ENCODE data around the gene ARFGAP1. TPM values are rescaled to one million over a fixed set of nuclear protein-coding genes. Genes with fewer than 3 reads are reported as not detected.

The ARFGAP1 gene
- 61.8 and 62.5 TPM in 2 replicates for total RNA-seq (2014; rRNA removed)
- 54.8 TPM for polyA plus RNA-seq (2012)

DNA sequence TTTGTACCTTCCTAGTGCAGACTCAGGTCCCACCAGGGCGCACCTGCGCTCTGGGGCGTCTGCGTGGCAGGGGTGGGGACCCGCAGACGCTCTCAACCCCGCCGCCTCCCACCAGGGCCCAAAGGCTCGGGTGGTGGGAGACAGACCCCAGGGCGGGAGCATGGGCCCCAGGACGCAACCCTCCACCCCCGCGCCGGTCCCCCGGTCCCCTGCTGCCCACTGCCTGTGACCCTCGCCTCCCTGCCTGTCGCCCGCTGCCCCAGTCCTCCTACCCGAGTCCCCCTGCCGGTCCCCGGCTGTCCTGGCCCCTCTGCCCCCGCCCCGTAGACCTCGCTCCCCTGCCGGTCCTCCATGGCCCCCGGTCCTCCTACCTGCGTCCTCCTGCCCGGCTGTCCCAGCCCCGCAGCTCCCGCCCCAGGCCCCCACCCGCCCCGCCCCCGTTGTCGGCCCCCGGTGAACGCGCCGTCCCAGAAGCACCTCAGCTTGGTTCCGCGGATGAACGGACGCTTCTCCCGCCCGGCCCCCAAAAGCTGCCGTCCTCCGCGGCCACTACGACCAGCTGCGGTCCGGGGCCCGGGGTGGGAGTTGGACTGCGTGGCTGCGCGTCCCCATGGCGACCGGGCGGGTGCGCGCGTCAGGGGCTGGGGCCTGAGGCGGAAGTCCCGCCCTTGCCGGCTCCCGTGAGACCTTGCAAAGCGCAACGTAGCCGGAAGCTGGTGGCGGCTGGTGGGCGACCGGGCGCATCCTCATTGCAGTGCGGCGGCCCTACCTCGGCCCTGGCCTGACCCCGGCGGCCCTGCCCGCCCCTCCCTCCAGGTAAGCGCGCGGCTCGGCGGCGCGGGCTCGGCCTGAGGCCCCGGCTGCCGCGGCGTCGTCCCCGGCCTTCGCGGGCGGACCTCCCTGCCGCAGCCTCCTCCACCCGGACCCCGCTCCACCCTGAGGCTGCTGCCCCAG, at the start of gene ARFGAP1:
Gene ARFGAP1, plus strand, starts transcription at position 709 of the 954 bp plus-strand sequence. CDS start 2,768 bp downstream, outside the sequence.
- DNase-seq (ENCODE audit: low read depth): peak; percentile 77

- peak; percentile 29 for DNase-seq (ENCODE audit: low read depth)
Observed at GRCh38 chr20:63223121-63223825, 49.3 kb upstream of the ARFGAP1 start.

- DNase-seq (ENCODE audit: low read depth): no peak
Observed at GRCh38 chr20:63223826-63224207, 48.8 kb upstream of the ARFGAP1 start.

DNA sequence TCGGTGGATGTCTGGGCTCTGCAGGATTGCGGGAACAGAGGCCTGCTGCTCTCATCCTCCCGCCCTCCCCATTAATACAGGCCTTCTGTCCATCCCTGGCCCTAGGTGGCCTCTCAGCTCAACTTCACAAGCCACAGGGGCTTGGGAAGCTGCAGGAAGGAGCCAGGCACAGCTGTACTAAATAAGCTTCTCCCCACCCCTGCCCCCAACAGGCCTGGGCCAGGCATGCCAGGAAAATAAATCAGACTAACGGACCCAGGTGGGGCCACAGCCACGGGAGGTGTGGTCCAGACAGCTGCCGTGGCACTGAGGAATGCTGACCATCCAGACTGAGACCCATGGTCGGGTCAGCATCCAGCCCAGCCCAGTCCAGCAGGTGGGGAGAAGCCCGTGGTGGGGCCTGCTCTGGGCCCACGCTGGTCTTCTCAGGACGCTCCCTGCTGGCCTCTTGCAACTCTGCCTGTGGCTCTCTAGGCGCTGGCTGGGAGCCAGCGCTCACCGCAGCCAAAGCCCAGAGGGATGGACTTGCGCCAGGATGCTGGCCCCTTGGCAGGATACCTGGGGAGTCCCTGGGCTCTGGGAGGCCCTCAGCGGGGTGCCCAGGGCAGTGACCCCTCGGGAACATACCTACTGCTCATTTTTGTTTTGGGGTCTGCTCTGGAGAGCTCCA, 48.1 kb upstream of the ARFGAP1 start:
- peak; percentile 52 for DNase-seq (ENCODE audit: low read depth)

GRCh38 chr20:63225082-63225454, 47.5 kb upstream of the ARFGAP1 start:
- no peak for DNase-seq (ENCODE audit: low read depth)

DNA sequence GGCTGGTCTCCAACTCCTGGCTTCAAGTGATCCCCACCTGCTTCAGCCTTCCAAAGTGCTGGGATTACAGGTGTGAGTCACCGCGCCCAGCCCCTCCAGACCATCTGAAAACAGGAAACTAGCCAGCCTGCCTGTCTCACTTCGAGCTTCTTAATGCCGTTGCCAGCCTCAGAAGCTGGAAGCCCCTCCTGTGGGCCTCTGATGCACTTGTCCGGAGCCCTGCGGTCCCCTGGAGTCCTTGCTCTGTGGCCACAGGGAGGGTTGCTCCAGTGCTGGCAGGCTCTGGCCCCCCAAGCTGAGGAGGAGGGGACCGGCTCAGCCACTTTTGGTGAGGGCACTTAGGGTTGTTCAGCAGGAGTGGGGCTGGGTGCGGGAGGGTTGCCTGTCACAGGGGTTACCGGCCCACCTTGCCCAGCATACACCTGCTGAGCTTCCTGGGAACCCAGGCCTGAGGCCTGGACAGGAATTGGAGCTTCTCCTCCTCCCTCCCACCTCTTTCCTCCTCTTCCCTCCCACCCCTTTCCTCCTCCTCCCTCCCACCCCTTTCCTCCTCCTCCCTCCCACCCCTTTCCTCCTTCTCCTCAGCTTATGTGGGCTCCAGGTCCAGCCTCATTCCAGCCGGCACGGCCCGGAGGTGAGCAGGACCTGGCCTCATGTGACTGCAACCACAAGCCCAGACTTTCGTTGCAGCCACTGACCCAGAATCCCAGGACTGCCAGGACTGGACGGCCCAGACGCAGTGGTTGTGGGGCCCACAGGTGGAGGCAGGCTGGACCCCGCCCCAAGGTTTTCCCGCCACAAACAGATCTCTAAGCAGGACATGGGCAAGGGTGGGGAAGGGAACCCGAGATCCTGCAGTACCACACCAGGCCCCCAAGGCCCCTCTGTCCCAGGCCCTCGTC, 46.3 kb upstream of the ARFGAP1 start:
- no peak for DNase-seq (ENCODE audit: low read depth)

GRCh38 chr20:63227260-63227659, 45.4 kb upstream of the ARFGAP1 start:
- no peak for DNase-seq (ENCODE audit: low read depth)

DNA sequence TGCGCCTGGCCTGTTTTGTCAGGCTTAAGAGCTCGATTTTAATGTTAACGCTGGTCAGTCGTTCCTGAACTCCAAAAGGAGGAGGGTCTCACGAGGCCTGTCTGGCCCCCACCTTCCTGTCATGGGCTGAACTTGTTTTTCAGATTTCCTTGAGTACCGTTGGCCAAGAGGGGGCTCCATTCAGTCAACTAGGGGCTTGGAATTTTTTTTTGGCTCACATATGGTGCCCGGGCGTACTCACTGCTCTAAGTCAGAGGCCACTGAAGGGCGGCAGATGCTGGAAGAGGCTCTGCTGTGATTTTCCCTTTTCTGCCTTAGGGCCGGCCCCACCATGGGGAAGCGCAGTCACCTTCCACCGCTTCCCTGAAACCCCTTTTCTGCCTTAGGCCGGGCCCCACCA, 43.8 kb upstream of the ARFGAP1 start:
- DNase-seq (ENCODE audit: low read depth): no peak

DNA sequence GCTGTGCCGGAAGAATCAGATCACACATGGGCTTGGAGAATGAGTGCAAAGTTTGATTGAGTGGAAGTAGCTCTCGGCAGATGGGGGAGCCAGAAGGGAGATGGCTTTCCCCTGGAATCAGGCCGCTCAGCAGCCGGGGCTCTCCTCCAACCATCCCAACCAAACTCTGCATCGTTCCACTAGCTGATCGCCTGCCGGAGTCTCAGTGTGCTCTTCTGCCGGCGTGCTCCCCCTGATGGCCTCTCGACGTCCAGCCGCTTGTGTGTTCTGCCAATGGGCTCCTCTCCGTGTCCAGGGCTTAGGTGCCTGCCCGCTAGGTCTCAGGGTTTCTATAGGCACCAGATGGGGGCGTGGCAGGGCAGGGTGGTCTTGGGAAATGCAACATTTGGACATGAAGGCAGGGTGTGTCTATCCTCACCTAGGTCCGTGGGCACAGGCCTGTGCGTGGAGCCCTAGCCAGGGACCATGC, 41.8 kb upstream of the ARFGAP1 start:
- peak; percentile 45 for DNase-seq (ENCODE audit: low read depth)

GRCh38 chr20:63232235-63233060, 40.2 kb upstream of the ARFGAP1 start:
- DNase-seq (ENCODE audit: low read depth): peak; percentile 88

DNA sequence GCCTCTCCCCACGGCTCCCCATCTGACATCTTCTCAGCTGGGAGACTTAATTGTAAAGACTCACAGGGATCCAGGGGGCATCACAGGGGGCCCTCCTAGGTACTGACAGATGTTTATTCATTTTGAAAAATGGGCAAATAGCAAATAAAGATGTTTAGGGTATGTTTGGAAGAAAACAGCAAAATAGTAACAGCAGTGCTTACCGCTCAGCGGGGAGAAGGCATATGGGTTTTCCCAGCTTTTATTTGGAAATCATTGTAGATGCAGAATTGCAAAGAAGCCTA, 39.6 kb upstream of the ARFGAP1 start:
- DNase-seq (ENCODE audit: low read depth): no peak

DNA sequence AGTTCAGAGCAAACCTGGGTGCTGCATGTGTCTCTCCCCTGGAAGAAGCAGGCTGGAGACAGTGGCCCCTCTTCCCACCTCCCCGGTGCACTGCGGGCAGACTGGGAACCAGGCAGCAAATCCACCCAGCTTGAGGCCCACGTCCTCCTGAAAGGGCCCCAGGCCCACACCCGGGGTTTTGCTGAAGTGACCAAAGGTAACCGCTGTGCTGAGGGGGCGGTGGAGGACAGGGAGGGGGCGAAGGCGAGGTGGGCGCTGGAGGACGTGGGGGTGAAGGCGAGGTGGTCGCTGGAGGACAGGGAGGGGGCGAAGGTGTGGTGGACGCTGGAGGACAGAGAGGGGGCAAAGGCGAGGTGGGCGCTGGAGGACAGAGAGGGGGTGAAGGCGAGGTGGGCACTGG, 38.7 kb upstream of the ARFGAP1 start:
- no peak for DNase-seq (ENCODE audit: low read depth)

DNA sequence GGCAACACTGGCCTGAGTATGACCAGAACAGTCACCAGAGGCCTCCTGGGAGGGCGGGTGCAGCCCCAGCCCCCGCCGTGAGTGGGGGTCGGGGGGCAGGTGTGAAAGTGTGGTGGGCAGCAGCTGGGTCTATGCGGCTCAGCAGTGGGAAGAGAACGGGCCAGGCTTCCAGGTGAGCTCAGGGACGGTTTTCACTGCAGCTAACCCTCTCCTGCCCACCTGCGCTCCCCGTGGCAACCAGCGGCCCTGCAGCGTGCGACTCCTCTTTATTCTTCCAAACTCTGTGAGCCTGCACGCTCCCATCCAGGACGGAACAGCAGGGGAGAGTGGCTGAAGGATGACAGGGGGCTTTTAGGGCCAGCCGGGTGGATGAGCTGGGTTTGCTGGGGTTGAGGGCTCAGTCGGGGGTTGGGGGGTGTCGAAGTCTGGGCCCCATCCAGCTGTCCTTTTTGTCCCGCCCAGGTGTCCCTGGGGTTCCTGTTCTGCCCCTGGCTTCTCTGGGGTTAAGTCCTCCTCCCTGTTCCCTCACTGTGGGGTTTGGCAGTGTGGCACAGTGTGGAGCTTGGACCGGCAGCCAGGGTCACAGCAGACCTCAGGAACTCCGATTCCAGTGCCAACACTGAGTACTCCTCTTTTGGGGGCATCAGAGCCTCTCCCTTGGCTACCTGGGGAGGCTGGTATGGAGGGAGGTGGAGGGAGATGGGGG, 37.8 kb upstream of the ARFGAP1 start:
- DNase-seq (ENCODE audit: low read depth): no peak

DNA sequence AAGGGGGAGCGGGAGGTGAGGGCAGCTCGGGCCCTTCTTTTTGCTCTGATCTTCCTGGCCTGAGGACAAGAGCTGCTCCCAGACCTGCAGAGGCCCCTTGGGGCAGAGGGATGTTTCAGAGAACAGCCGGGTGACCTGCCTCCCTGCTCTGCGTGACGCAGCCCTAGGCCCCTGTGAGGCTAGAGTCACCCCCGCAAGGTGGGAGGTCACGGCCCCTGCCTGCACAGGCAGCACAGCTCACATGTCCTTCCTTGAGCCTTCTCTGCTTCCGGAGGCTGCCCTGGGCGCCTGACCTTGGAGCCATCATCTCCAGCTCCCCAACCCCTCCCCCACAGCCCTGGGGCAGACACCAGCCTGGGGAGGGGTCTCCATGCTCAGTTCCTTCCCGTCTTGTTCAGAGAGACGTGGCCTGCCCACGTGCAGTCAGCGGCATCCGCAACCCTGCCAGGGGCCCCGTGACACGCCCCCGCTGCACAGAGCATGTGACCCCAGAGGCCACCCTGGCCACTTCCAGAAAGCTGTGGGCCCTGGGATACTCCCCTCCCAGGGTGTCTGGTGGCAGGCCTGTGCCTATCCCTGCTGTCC, 37.1 kb upstream of the ARFGAP1 start, which contains the start of gene BIRC7:
Gene BIRC7, plus strand, starts transcription at position 507 of the 585 bp plus-strand sequence. CDS start 192 bp downstream, outside the sequence.
- no peak for DNase-seq (ENCODE audit: low read depth)

GRCh38 chr20:63236116-63236837, 36.3 kb upstream of the ARFGAP1 start:
- DNase-seq (ENCODE audit: low read depth): no peak

- DNase-seq (ENCODE audit: low read depth): no peak
Observed at GRCh38 chr20:63238031-63238430, 34.6 kb upstream of the ARFGAP1 start.

- no peak for DNase-seq (ENCODE audit: low read depth)
Observed at GRCh38 chr20:63238514-63239125, 34.0 kb upstream of the ARFGAP1 start.

- no peak for DNase-seq (ENCODE audit: low read depth)
Observed at GRCh38 chr20:63239431-63239830, 33.2 kb upstream of the ARFGAP1 start.

Data from LHCN-M2 (cell line).